ENCODE data around the gene RFX1.

RFX1 gene

DNA sequence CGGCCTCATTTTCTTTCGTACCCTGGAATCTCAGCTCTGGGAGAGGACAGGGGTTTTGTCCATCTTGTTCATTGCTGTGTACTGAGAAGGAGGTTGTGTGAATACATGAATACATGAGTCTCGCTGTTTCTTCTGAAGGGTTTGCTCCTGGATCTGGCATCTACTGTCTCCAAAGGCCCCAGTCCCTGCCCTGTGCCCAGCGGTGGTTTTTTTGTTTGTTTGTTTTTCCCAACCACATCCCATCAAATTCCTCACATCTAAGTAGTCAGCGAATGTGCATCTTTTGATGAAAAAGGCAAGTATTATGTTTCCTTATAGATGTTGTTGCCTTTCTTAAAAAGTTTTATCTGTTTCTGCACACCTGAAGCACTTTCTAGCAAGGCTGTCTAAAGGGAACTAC lies 41.3 kb downstream of the RFX1 start:
- no peak overlapping the region for H3K27ac ChIP-seq
- H3K79me2 ChIP-seq, result no peaks in the 10 kb centered on the region
- no peak overlapping the region for H2AFZ ChIP-seq
- no peak overlapping the region for H3K4me3 ChIP-seq (ENCODE audit: low read depth, low read length)
- H3K9me3 ChIP-seq (ENCODE audit: control insufficient read depth, low read length), result no peaks in the 10 kb centered on the region
- H3K4me1 ChIP-seq, result no peaks in the 10 kb centered on the region
- TF ChIP-seq CTCF (IDR thresholded peaks at IDR 0.05), result no peak
- no peaks in the 10 kb centered on the region for H3K27me3 ChIP-seq (ENCODE audit: control insufficient read depth, insufficient read depth, low read length)
- no peak overlapping the region for H3K9ac ChIP-seq
- no peaks in the 10 kb centered on the region for H3K36me3 ChIP-seq (ENCODE audit: control insufficient read depth, insufficient read depth, low read length)
- no peak overlapping the region for H3K4me2 ChIP-seq (ENCODE audit: low read length)

DNA sequence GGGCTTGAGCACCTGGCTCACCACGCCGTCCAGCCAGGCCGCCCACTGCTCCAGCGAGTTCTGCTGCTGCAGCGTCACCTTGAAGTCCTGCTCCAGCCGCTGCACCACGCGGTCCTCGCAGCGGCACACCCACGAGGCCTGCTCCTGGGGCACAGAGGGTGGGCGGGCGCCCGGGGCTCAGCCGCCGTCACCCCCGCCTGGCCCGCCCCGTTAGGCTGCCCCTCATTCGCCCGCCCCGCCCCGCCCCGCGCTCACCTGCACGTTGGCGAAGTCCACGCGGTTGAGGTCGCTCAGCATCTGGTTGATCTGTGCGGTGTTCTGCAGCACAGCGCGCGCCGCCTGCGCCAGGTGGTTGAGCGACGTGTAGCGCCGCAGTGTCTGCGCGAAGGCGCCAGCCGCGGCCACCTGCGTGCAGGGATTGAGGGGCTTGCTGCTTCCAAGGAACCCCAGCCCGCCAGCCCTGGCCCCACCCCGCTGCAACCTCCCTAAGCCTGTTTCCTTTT lies 42.5 kb downstream of the RFX1 start:
- Histone ChIP-seq H2AFZ (no peak overlapping the region), H3K27me3 (ENCODE audit: control insufficient read depth, insufficient read depth, low read length) (no peaks in the 10 kb centered on the region), H3K9me3 (ENCODE audit: control insufficient read depth, low read length) (no peaks in the 10 kb centered on the region), H3K4me3 (ENCODE audit: low read depth, low read length) (no peak overlapping the region), H3K36me3 (ENCODE audit: control insufficient read depth, insufficient read depth, low read length) (no peaks in the 10 kb centered on the region), H3K4me2 (ENCODE audit: low read length) (no peak overlapping the region), H3K79me2 (no peaks in the 10 kb centered on the region), H3K9ac (no peak overlapping the region), H3K27ac (no peak overlapping the region), H3K4me1 (no peaks in the 10 kb centered on the region)
- TF ChIP-seq CTCF (IDR thresholded peaks at IDR 0.05), result no peak

GRCh38 chr19:13962699-13963602 lies 43.2 kb downstream of the RFX1 start:
- H2AFZ ChIP-seq, result no peak overlapping the region
- no peaks in the 10 kb centered on the region for H3K9me3 ChIP-seq (ENCODE audit: control insufficient read depth, low read length)
- H3K4me1 ChIP-seq, result no peaks in the 10 kb centered on the region
- no peaks in the 10 kb centered on the region for H3K36me3 ChIP-seq (ENCODE audit: control insufficient read depth, insufficient read depth, low read length)
- H3K27ac ChIP-seq, result no peak overlapping the region
- H3K9ac ChIP-seq, result no peak overlapping the region
- no peak for TF ChIP-seq CTCF (IDR thresholded peaks at IDR 0.05)
- no peaks in the 10 kb centered on the region for H3K79me2 ChIP-seq
- no peaks in the 10 kb centered on the region for H3K27me3 ChIP-seq (ENCODE audit: control insufficient read depth, insufficient read depth, low read length)
- H3K4me2 ChIP-seq (ENCODE audit: low read length), result no peak overlapping the region
- no peak overlapping the region for H3K4me3 ChIP-seq (ENCODE audit: low read depth, low read length)

- H3K4me1 ChIP-seq, result no peaks in the 10 kb centered on the region
- no peak overlapping the region for H3K4me3 ChIP-seq (ENCODE audit: low read depth, low read length)
- H3K9me3 ChIP-seq (ENCODE audit: control insufficient read depth, low read length), result no peaks in the 10 kb centered on the region
- H3K79me2 ChIP-seq, result no peaks in the 10 kb centered on the region
- H3K4me2 ChIP-seq (ENCODE audit: low read length), result no peak overlapping the region
- no peak overlapping the region for H3K27ac ChIP-seq
- TF ChIP-seq CTCF (IDR thresholded peaks at IDR 0.05), result no peak
- H2AFZ ChIP-seq, result no peak overlapping the region
- no peaks in the 10 kb centered on the region for H3K36me3 ChIP-seq (ENCODE audit: control insufficient read depth, insufficient read depth, low read length)
- no peak overlapping the region for H3K9ac ChIP-seq
- no peaks in the 10 kb centered on the region for H3K27me3 ChIP-seq (ENCODE audit: control insufficient read depth, insufficient read depth, low read length)
Observed at GRCh38 chr19:13961826-13962698, 44.1 kb downstream of the RFX1 start.
